GM23338 (cell line): ENCODE results near the gene LAMB3.

ENCODE experiments used
- EZH2 ChIP-seq: fragments of 200-600 bp; sonication (generic); IDR thresholded peaks from one replicate; pipeline ENCODE4 v1.8.0; 2017; ENCODE audit warnings: antibody characterized with exemption, mild to moderate bottlenecking, low read depth; ENCODE audit not compliant: unreplicated experiment
- EZH2phosphoT487 ChIP-seq: fragments of 200-600 bp; sonication (generic); IDR thresholded peaks from one replicate; pipeline ENCODE4 v1.8.1; 2018; ENCODE audit warnings: antibody characterized with exemption; ENCODE audit not compliant: unreplicated experiment

GRCh38 chr1:209641832-209642172 is 10.4 kb downstream of the LAMB3 start:
- TF ChIP-seq EZH2phosphoT487 = no peak
- no peak for TF ChIP-seq EZH2
